Measurements from ENCODE around the gene BAK1.
"Not testable (repeated sequence)": the region's sequence is repeated elsewhere in the genome, so short reads cannot be mapped to it uniquely, and the experiment has no call there.

The BAK1 gene

DNA sequence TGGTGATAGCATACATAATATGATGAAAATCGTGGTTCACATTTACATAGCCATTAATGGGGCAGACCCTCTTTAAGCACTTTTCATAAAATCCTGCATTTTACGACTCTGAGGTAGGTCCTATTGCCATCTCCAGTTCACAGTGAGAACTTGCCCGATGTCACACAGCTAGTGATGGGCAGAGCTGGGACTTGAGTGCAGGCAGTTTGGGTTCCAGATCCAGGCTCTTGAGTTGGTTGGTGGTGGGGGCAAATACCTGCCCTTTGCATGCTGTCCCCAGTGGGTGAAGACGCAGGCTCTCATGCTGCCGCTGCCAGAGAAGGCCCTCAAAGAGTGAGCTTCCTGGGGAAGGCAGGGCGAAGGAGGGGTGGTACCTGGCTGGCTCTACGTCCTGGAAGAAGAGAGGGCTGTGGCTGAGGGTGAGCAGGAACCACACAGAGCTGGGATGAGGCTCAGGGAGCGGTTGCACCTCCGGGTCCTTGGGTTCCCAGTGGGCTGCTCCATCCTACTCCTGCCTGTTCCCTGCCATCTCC, 6.1 kb upstream of the BAK1 start:
- DNase-seq: no peak

DNA sequence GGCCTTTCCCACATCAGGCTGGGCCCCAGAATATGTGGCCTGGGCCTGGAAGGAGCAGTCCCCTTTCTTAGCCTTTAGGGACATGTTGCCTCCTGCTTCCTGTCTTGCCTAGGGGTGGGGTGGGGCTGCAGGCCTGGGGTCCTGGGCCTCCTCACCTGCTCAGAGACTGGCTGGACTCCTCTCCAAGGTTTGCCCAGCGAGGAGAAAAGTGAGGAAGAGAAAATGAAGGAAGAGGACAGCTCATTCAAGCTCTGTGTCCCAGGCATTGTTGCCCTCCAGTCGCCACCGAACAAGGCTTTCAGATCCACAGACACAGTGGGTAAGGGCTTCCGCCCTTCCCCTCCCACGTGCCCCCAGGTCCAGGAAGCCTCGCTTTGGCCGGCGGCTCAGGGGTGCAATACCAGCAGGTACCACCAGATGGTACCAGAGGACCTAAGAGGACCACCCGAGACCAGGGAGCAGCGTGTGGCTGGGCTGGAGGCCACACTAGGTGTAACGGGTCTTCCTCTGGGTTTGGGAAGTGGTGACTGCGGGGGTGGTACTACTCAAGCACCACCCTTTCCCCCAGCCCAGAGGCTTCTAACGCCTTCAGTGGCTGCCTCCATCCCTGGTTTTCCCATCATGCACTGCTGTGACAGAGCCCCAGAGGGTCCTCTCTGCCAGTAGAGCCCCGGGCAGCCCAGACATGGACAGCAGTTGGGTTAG, 5.5 kb upstream of the BAK1 start:
- DNase-seq: peak in 12 of 14 donors; percentile 16 to 72 (median 58)

DNA sequence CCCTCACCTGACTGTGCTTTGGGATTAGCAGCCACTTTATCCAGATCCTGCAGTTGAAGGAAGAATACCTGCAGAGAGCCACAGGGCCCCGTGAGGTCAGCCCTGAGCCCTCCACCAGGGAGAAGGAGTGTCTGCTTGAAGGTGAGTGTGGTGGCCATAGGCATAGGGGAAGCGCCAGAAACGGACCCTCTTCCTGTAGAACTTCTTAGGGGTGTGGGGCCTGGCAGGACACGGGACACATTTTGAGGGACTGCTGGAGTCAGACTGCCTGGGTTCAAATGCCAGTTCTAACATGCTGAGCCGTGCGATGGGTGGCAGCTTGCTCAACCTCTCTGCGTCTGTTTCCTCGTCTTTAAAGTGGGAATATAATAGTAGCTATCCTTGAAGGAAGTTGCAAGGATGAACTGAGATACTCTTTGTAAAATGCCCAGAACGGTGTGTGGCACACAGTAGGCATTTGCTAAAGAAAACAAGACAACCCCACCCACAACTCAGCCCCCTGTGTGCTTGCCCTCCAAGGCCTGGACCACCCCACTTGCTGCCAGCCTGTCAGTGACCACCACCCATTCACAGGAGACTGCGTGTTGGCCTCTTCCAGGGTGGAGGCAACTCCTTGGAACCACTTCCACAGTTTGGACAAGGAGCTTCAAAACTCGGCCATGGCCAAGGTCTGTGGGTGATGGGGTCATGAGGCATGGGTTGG, 4.8 kb upstream of the BAK1 start:
- no peak for DNase-seq

DNA sequence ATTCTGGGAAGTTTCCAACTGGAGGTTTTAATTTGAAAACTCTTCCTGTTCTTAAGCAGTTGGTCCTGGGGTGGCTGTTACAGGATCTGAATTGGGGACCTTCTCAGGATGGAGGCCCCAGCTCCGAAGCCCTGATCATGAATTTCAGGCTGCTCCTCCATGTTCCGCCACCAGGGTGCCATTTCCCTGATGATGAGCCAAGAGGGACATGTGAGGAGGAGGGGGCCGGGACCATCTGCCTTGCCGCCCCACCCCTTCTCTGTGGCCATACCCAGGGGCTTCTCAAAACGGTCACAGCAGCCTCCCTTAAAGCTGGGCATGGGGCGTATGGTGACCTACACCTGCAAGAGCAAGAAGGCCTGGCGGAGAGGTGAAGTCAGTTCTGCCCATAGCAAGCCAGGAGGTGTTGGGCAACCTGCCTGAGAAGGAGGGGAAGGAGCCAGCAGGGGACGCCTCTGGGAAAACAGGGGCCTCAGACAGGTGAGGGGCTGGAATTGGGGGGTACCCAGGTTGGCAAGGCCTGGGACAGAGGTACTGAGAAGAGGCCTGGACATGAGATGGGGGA, 3.6 kb upstream of the BAK1 start:
- no peak for DNase-seq

DNA sequence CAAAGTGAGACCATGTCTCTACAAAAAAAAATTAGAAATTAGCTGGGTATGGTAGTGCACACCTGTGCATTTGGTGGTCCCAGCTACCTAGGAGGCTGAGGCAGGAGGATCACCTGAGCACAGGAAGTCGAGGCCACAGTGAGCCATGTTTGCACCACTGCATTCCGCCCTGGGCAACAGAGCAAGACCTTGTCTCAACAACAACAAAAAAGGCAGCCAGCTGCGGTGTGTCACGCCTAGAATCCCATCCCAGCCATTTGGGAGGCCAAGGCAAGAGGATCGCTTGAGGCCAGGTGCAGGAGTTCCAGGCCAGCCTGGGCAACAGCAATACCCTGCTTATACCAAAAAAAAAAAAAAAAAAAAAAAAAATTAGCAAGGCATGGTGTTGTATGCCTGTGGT, 1.1 kb upstream of the BAK1 start:
- DNase-seq: no peak

DNA sequence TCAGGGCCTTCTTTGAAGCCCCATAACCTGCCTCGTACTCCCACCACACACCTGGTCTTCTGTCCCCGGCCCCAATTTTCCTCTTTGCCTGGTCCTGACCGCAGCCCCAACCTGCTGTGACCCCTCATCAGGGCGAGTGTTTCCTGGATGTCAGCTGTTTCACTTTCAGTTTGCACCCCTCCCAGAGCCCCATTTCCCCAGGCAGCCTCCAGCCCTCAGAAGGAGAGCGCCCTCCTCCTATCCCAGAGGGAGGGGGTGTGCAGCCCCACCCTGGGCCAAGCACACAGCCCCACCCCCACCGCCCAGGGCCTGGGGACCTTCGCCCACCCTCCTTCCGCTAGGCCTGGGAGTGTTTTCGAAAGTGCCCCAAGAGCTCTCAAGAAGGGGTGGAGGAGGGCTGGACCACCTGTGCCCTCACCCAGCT, 1.5 kb downstream of the BAK1 start:
- no peak for DNase-seq

DNA sequence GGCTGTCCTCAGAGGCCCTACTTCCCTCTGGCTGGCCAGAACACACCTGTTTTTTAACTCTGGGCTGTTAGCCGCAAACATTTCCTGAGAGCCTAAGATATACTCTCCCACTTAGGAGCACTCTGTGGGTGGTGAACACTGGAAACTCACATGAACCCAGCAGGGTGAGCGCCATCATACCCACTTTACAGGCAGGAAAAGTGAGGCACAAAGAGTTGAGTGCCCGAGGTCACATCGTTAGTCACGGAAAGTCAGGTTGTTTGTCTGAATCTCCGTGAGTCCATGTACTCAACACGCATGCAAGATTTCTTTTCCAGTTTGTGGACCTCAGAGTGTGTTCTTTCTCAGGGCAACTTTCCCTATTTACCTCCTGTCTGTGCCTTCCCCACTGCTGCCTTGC, 1.9 kb downstream of the BAK1 start:
- DNase-seq: no peak

DNA sequence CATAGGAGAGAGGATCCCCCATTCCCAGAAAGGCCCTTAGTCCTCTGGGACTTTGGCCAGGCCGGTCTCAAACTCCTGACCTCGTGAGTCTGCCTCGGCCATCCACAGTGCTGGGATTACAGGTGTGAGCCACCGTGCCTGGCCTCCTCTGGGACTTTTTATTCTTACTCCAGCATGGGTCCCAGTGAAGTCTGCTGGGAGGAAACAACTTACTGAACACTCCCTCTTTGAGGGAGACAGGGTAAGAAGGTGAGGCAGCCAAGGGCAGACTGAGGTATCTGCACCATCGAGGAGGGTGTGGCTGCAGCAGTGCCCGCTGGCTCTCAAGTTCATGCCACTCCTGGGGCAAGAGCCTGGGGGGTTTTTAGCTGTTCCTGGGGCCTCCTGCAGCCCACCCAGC, 2.4 kb downstream of the BAK1 start:
- no peak for DNase-seq

DNA sequence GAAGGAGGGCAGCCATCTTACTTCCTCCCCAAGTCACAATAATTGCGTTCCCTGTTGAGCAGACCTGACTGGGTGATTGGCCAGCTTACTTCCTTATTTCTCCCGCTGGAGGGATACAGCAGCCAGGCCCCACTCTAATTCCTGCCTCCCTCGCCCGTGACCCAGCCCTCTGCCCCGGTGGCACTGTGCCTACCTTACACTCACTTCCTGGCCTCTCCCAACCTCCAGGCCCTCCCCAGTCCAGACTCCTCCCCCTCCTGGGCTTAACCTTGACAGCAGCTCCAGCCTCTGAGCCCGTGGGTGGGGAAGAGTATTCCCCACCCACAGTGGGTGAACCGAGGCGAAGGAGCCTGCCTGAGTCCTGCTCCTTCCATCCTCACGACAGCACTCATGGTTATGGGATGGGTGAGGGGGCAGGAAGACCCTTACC, 3.0 kb downstream of the BAK1 start:
- peak in 2 of 14 donors; percentile 12 to 17 for DNase-seq

DNA sequence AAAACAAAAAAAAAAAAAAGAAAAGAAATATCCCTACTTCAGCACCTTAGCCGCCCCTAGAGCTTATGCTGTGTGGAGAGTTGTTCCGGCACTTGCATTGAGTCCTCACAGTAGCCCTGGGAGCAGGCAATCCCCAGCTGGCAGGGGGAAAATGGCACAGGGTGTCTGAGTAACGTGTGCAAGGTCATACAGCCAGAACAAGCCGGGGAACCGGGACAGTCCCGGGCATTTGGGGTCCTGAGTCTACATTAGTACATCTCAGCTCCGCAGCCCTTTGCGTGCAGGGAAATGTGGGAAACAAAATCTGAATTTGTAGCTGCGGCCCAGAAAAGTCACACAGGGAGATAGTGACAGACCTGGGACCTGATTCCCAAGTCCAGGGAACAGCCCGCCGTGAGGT, 3.4 kb downstream of the BAK1 start:
- DNase-seq: no peak

DNA sequence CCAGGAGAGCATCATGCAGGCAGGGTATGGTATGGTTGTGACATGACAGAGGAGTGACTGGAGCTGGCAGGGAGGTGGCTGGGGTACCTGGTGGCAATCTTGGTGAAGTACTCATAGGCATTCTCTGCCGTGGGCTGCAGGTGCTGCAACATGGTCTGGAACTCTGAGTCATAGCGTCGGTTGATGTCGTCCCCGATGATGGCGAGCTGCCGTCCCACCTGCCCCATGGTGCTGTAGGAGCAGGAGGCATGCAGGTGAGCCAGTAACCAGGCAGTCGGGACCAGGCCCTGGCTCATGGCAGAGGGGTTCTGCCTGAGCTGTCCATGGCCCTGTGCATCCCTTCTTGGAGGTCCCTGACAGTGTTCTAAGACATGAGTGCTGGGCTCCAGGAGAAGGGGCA, 4.9 kb downstream of the BAK1 start:
- DNase-seq: no peak

DNA sequence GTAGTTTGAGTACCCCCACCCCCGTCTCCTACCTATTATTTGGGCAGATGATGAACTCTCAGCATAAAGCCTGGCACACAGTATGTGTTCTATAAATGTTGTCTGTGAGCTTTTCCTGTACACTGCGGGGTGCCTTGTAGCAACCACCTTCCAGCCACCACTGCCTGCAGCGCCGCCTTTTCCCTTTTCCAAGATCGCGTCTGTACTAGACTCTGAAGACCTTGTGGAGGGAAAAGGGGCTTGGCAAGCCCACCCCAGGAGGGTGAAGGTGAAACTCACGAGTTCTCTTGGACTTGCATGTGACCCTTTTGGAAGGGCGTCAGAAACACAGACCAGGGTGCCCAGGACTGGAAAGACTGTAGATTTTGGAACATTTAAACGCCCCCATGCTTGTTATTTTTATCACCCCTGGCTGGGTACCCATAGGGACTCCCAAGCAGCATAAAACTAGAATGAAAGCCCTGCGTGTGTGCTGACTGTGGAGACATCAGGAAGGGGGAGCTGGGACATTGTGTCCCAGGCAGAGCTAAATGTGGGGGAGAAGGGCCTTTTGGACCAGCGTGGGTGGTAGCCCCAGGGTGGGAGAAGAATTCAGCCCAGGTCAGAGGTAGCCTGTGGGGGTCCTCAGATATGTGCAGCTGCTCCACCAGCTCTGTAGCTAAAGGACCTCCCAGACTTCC, 8.3 kb downstream of the BAK1 start:
- peak in 2 of 14 donors; percentile 7 to 54 for DNase-seq

DNA sequence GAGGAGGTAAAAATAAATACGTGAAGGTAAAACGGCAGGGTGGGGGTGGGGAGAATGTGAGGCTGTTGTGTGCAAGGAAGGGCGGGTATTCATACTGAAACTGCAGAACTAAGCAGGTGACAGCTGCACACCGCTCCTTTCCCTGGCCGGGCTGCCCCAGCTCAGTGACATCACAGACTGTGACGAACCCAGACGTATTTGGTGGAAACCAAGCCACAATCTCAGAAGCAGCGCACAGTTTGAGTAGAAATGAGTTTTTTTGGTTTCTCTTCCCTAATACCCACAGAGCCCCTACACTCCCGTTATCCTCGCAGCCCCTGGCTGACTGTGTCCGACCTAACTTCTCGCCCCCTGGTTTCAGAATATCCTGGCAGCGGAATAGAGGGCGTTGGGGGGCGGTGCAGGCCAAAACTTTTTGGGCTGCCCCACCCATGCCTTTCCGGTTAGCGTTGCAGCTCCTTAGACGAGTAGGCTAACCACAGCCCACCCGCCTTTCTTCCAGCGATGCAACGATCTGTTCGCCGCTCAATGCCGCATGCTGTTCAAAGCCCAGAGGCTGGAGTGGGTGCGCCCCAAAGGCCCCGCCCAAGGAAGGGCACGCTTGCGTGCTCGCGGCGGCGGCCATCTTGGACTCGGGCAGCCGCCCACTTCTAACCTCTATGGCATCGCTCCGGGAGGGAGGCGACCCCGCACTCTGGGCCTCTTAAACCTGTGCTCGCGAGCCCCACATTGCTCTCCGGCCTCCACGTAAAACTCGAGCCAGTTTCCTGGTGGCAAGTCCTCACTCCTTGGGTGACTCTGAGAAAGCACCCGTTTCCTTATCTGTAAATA, 9.1 kb downstream of the BAK1 start:
- peak in 13 of 14 donors; percentile 41 to 81 (median 69) for DNase-seq

DNA sequence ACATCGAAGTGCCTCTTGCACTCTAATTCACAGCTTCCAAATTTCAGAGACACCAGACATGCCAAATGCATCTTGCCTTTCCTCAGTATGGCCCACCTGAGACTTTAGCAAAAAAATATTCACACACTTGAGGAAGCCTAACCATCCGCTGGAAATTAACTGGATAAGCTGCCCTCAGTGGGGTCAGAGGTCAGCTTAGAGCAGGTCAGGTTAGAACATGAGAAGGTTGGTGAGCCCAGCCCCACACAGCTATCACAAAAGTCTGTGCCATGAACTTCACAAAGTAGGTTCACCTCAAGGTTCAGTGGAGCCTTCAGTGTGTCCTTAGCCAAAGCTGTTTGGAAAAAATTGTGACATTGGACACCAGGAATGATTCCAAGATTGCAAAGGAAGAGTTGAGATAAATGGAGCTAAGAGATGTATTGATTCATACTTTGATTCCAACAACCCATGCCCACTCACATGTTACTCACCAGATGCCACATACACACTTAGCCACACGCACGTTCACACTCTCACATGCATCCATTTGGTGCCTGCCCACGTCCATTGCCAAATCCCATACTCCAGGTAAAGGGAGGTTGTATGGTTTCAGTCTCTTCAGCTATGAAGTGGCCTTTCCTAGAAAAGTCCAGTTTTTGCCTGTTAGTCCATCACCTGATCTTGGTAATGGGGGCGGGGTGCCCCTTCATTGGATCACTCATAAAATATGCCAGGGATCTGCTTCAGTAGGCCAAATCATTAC, 11.1 kb downstream of the BAK1 start:
- DNase-seq: no peak

DNA sequence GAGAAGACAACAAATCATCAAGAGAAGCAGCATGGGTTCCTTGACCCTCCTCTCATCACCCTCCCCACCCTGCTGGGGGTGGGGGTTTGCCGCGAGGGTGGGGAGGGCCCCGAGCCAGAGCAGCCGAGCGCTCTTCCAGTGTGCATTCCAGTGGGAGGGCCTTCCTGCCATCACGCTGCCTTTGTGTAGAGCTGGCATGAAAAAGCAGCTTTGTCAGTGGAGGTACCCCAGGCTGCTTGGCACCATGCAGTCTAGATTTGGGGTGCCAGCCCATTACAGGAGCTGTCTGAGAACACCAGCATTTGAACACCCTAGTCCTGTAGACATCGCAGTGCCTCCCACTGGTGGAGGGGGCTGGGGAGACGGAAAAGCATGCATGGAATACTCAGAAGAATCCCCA, 12.2 kb downstream of the BAK1 start:
- DNase-seq: no peak

DNA sequence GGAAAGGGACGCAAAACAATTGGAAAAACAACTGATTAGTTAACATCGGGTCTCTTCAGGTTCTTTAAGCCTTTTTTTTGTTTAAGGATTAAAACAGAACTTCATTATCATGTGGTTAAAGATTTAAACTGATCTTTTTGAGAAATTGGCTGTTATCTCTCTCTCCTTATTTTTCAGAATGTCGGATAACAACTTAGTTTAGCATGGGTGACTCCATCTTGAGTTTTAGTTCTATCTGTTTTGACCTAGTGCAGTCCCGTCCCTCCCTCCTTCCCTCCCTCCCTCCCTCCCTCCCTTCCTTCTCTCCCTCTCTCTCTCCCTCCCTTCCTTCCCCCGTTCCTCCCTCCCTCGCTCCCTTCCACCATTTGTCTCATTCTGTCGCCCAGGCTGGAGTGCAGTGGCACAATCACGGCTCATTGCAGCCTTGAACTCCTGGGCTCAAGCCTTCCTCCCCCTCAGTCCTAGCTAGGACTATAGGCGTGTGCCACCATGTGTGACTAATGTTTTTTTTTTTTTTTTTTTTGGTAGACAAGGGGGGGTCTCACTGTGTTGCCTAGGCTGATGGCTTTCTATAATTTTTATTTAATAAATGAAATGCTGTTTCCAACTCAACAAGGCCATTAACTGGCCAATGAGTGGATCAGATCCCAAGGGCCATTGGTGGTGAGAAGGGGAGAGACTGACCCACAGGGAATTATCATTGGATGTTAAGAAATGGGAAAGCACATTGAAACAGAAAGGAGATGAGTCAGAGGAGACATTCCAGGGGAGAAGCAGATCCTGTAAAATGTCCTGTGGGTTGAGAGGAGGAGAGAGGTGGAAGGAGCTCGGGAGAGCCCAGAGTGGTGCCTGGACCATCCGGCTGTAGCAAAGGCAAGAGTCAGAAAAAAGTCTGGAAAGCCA, 13.6 kb downstream of the BAK1 start:
- no peak for DNase-seq

DNA sequence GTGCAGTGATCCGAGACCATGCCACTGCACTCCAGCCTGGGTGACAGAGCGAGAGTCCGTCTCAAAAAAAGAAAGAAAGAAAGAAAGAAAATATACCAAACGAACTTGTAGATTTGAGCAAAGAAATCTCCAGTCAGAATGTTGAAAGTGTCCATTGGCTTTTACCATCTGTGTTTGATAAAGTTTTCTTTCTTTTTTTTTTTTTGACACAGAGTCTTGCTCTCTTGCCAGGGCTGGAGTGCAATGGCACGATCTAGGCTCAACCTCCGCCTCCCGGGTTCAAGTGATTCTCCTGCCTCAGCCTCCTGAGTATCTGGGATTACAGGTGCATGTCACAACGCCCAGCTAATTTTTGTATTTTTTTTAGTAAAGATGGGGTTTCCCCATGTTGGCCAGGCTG, 21.3 kb downstream of the BAK1 start:
- no peak for DNase-seq

DNA sequence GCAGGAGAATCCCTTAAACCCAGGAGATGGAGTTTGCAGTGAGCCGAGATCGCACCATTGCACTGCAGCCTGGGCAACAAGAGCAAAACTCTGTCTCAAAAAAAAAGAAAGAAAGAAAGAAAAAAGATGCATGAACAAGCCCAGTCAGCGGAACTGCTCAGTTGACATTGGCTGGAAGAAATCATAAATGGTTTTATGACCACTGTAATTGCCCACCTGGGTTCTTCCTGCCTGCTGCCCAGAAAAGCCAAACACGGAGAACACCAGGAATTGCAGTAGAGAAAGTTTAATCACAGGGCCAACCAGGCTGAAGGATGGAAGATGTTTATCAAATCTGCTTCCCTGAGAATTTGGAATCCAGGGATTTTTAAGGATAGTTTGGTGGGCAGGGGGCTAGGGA, 22.7 kb downstream of the BAK1 start:
- no peak for DNase-seq

DNA sequence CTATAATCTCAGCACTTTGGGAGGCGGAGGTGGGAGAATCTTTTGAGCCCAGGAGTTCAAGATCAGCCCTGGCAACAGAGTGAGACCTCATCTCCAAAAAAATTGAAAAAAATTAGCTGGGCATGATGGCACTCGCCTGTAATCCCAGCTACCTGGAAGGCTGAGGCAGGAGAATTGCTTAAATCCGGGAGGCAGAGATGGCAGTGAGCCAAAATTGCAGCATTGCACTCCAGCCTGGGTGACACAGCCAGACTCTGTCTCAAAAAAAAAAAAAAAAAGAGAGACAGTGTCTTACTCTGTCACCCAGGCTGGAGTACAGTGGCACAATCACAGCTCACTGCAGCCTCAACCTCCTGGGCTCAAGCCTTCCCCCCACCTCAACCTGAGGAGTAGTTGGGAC, 27.2 kb downstream of the BAK1 start:
- DNase-seq: not testable (repeated sequence)

DNA sequence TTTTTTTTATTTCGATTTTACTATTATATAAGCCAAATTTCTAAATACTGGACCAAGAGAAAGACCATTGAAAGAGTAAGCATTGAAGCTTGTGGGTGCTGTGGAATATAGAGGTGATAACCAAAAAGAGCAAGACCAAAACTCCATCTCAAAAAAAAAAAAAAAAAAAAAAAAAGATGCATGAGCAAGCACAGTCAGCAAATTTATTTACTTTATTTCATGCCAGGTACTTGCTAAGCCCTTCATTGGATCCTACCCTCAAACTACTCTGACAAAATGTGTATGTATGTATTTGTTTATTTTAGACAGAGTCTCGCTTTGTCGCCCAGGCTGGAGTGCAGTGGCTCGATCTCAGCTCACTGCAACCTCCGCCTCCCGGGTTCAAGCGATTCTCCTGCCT, 27.8 kb downstream of the BAK1 start:
- DNase-seq: no peak

Data from C1 segment of cervical spinal cord (tissue), 14 donors.